ENCODE results near the gene BCL2L1. TPM values are rescaled to one million over a fixed set of nuclear protein-coding genes. Genes with fewer than 3 reads are reported as not detected.

Gene BCL2L1
- total RNA-seq, 1 donor from 2014 or later = 200 TPM

GRCh38 chr20:31695849-31696804 lies 26.5 kb downstream of the BCL2L1 start:
- Histone ChIP-seq H3K36me3 (peaks cover 9 to 17% of the 10 kb centered on the region in 2 donors), H3K9me3 (no peaks in the 10 kb centered on the region), H3K27ac (peak overlapping the region; percentile 86 to 96), H3K27me3 (no peaks in the 10 kb centered on the region), H3K4me1 (peaks cover 13 to 59% of the 10 kb centered on the region in 2 donors), H3K4me3 (no peak overlapping the region)
- peak; percentile 39 to 90 for DNase-seq (ENCODE audit: low spot score in 2 of 2)
- no peak for TF ChIP-seq CTCF (IDR thresholded peaks at IDR 0.05)
- intact Hi-C loops (cut with DNase I) = no loop called here

DNA sequence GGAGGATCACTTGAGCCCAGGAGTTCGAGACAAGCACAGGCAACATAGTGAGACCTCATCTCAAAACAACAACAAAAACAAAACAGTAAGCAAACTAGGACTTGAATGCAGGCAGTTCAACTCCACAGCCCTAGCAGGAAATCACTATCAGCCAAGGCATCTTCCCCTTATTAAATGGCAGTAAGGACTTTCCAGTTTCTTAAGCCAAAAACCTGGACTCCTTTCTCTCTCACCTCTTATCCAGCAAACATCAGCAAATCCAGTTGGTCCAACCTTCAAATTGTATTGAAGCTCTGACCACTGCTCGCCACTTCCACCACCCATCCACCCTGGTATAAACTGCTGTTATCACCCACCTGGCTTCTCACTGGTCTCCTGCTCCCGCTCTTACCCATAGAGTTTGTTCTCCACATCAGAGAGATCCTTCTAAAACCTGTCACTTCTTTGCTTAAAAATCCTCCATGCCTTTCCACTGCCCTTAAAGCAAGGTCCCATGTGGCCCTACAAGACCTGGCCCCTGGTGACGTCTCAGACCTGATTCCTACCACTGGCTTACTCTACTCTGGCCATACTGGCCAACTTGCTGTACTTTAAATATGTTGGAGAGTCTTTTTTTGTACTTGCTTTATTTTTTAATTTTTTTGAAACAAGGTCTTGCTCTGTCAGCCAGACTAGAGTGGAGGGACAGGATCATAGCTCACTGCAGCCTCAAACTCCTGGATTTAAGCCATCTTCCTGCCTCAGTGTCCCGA lies 27.6 kb downstream of the BCL2L1 start:
- peaks cover 9 to 23% of the 10 kb centered on the region in 2 donors for H3K36me3 ChIP-seq
- no peaks in the 10 kb centered on the region for H3K27me3 ChIP-seq
- no peaks in the 10 kb centered on the region for H3K9me3 ChIP-seq
- H3K4me3 ChIP-seq = no peak overlapping the region
- TF ChIP-seq CTCF (IDR thresholded peaks at IDR 0.05) = no peak
- H3K27ac ChIP-seq = peak overlapping the region; percentile 74 to 96
- no peak for DNase-seq (ENCODE audit: low spot score in 2 of 2)
- intact Hi-C loops (cut with DNase I) = no loop called here
- peaks cover 13 to 55% of the 10 kb centered on the region in 2 donors for H3K4me1 ChIP-seq

- Histone ChIP-seq H3K9me3 (no peaks in the 10 kb centered on the region), H3K27me3 (no peaks in the 10 kb centered on the region), H3K36me3 (peaks cover 9 to 26% of the 10 kb centered on the region in 2 donors), H3K27ac (peak overlapping the region; percentile 74 to 96), H3K4me1 (peaks cover 10 to 51% of the 10 kb centered on the region in 2 donors), H3K4me3 (no peak overlapping the region)
- TF ChIP-seq CTCF (IDR thresholded peaks at IDR 0.05) = no peak
- intact Hi-C loops (cut with DNase I) = no loop called here
- no peak for DNase-seq (ENCODE audit: low spot score in 2 of 2)
Observed at GRCh38 chr20:31693987-31694661, 28.5 kb downstream of the BCL2L1 start.

- no peaks in the 10 kb centered on the region for H3K27me3 ChIP-seq
- no peak for DNase-seq (ENCODE audit: low spot score in 2 of 2)
- H3K9me3 ChIP-seq = no peaks in the 10 kb centered on the region
- H3K36me3 ChIP-seq = peaks cover 11 to 26% of the 10 kb centered on the region in 2 donors
- no peak for TF ChIP-seq CTCF (IDR thresholded peaks at IDR 0.05)
- H3K4me3 ChIP-seq = no peak overlapping the region
- peaks cover 4 to 44% of the 10 kb centered on the region in 2 donors for H3K4me1 ChIP-seq
- H3K27ac ChIP-seq = peak overlapping the region in 1 of 2 donors; percentile 96
- intact Hi-C loops (cut with DNase I) = no loop called here
Observed at GRCh38 chr20:31693402-31693801, 29.3 kb downstream of the BCL2L1 start.

GRCh38 chr20:31691646-31692275 lies 30.9 kb downstream of the BCL2L1 start:
- Histone ChIP-seq H3K4me3 (no peak overlapping the region), H3K9me3 (no peaks in the 10 kb centered on the region), H3K27me3 (no peaks in the 10 kb centered on the region), H3K36me3 (peaks cover 14 to 40% of the 10 kb centered on the region in 2 donors), H3K27ac (peak overlapping the region; percentile 10 to 51), H3K4me1 (peaks cover 4 to 41% of the 10 kb centered on the region in 2 donors)
- intact Hi-C loops (cut with DNase I) = no loop called here
- TF ChIP-seq CTCF (IDR thresholded peaks at IDR 0.05) = no peak
- DNase-seq (ENCODE audit: low spot score in 2 of 2) = no peak

All from ascending aorta (tissue), 2 donors.